T-helper 9 cell (primary cell): ENCODE measurements around the gene PALMD.

Experiments
- DNase-seq: peaks from one replicate; pipeline ENCODE4 v3.0.0-alpha.2; 2020

PALMD gene

DNA sequence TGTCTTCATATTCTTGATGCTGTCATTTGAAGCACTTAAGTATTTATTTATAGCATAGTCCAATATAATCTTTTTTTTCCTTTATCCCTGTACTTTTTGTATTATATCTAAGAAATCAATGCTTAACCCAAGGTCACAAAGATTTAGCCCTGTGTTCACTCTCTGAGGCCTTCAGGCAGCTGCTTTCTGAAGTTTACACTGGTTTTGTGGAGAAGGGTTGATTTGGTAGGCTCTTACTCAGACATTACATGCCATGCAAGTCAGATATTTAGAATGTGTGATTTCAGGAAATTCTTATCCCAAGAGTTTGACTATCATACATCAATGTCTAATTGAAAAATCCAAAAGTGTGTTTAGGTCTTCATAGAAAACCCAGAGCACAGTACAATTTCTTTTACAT, 56.3 kb downstream of the PALMD start:
- no peak for DNase-seq

GRCh38 chr1:99704356-99704816, 58.5 kb downstream of the PALMD start:
- DNase-seq = no peak

GRCh38 chr1:99705385-99705784, 59.5 kb downstream of the PALMD start:
- DNase-seq = no peak

DNA sequence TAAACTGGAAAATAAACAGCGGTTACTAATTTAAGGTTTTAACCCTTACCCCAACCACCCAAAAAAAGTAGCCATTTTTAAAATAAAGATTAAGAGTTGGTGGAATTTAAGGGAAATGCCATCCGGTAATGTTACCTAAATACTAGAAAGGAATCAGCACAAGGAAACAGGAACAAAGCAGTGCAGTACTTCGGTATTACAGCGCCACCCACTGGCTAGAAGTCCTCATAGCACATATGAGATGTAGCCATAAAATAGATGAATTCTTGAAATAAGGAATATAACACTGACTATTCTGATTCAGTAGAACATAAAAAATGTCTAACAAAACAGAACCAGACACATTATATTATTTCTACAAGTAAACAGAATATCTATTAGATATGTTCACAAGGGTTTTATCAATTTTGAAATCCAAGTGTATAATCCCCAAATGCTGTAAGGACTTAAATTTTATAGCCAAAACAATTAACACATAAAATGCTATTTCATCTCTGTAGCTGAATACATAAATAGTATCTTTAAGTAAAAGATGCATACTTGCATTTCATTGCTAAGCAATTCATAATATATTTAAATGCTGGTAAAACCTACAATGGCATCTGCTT, 61.7 kb downstream of the PALMD start:
- peak; percentile 47 for DNase-seq

DNA sequence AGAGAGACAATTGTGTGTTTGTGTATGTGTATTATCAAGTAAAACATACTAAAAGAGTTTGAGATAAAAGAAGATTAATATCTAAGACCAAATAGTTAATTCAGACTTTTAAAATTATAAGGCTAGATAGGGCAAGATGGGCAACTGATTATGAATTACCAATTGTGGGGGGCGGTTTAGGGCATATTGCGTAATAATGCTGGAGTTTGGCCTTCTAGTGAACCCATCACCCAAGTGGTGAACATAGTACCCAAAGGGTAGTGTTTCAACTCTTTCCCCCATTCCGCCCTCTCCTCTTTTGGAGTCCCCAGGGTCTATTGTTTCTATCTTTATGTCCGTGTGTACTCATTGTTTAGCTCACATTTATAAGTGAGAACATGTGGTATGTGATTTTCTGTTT, 65.1 kb downstream of the PALMD start:
- DNase-seq = no peak

- no peak for DNase-seq
Measured at GRCh38 chr1:99713006-99713405, 67.1 kb downstream of the PALMD start.

DNA sequence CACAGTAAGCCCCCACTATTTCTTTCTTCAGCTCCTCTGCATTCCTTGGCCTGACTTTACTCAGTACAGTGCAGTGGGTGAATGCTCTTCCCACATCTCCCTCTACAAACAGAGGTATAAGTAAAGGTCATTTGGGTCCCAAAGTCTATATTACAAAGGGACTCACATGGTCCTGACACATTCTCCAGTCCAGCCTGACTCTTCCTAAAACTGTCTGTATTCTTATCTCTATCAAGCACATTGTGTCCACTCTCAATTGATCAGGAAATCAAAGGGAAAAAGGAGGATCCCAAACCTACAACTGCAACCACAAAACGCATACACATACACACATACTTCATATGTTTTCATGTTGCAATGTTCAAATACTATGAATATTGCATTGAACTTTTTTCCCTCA, 71.1 kb downstream of the PALMD start:
- no peak for DNase-seq

GRCh38 chr1:99723251-99723650, 77.3 kb downstream of the PALMD start:
- no peak for DNase-seq

DNA sequence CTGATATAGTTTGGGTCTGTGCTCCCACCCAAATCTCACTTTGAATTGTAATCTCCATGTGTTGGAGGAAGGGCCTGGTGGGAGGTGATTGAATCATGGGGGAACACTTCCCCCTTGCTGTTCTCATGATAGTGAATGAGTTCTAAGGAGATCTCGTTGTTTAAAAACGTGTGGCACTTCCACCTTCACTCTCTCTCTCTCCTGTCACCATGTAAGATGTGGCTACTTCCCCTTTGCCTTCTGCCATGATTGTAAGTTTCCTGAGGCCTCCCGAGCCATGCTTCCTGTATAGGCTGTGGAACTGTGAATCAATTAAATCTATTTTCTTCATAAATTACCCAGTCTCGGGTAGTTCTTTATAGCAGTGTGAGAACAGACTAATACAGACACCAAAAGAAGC, 80.1 kb downstream of the PALMD start:
- no peak for DNase-seq

- no peak for DNase-seq
Measured at GRCh38 chr1:99726407-99726806, 80.5 kb downstream of the PALMD start.

- DNase-seq = no peak
Measured at GRCh38 chr1:99726818-99727217, 80.9 kb downstream of the PALMD start.

DNA sequence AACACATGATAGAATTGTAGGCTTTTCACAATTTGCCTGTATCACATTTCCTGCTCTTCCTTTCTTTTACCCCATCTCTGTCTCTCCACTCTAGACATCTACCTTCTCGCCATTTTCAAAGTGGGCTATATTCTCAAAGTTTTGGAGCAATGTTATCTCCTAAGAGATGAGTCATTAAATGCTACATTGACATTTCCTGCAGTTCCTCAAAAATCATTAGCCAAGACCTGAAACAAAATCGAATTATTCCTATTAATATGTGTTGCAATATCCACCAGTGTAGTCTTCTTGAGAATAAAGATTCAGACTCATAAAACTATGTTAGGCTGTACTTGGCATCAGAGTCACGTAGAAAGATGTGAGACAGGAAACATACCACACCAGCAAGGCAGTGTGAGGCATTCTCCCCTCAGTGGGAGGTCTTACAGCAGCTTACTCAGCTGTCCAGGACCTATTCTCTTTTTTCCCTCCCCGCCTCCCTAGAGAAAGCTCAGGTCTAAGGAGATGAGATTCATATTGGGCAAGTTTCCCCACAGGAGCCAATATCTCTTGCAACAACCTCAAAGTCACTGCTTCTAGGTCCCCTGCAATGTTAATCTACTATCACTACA, 81.8 kb downstream of the PALMD start:
- DNase-seq = no peak

GRCh38 chr1:99728494-99729235, 82.8 kb downstream of the PALMD start:
- DNase-seq = no peak

GRCh38 chr1:99731384-99731783, 85.5 kb downstream of the PALMD start:
- DNase-seq = no peak

DNA sequence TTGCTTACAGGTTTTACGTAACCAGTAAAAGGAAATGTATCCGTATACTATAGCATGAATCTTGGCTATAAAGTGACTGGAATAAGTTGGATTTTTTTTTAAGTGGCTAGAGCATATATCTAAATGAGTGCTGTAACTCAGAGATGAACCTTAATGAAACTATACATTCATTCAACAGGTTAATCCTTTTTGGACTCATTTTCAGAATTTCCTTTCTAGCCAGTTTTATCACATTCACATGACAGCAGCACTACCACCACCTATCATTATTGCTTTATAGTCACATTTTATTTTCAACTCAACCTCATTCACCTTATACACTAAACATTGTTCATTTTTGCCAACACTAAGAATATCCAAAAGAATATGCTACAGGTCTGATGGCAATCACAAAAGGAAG, 89.9 kb downstream of the PALMD start:
- DNase-seq = no peak

DNA sequence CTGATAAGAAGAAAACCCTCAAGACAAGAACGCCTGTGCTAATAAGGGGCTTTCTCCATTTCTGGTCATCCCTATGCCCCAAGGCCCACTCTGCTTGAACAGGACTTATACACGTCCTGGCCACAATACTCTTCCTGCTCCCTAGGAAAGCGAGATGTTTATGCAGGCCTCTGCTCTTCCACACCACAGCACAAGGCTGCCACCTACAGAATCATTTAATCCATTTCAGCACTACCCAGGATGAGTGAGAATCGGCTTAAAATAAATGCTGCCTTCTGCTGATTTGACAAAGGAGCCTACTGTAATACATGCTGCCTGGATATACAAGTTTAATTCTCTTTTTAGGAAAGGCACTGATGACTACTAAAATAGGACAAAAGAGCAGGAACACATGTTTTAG, 91.1 kb downstream of the PALMD start:
- no peak for DNase-seq

DNA sequence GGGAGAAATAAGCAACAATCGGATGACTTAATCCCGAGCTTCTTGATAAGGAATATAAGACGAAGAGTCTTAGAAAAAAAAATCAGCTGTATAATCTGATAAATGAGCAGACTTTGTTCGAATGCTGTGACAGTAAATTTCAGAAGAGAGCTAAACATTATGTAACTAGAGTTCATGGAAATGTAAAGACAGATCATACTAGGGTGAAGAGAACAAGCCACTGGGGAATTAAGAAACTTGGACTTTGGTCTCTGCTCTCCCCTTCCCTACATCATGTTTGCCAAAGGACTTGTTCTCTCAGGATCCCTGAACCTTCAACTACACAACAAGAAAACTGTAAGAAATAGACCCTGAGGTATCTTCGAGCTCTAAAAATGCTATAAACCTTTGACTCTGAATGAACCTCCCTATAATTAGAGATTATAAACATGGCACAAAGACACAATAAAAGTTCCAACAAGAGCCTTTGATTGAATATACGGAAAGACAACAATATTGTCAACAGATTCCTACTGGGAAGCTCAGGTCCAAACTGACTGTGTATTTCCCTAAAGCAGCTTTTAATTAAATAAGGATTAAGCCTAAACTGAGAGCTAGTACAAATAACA, 93.0 kb downstream of the PALMD start:
- DNase-seq = no peak

DNA sequence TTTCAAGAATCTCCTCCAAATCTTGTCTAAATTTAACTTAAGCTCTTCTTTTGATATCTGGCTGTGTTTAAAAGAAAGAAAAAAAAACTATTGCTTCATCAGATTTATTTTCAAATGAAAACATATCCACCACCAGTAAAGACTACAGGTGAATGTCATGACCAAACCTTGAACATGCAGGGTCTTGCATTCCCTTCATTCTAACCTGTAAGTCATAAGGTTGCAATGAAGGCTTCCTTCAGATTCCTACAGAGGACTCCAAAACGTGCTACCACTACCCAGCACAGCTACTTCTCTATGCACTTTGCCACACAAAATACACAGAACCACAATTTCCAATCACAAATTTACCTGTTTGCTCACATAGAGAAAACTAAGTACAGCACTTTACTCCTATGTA, 94.2 kb downstream of the PALMD start:
- no peak for DNase-seq
